Keratinocyte (primary cell): ENCODE results near the gene AFAP1L1.

ENCODE experiments used
- CTCF ChIP-seq, 3 experiments: IDR thresholded peaks in 1 of 3; conservative IDR thresholded peaks in 1 of 3; optimal IDR thresholded peaks in 1 of 3; 2 replicates in 2 of 3; 3 replicates in 1 of 3; pipeline versions ENCODE3 to v1.5.1; 2011; ENCODE audit warnings: low read length in 3 of 3, mild to moderate bottlenecking in 3 of 3, moderate library complexity in 2 of 3, control low read depth in 1 of 3, inconsistent platforms in 1 of 3; ENCODE audit not compliant: insufficient read depth in 2 of 3; ENCODE audit errors: extremely low read depth in 1 of 3
- EZH2 ChIP-seq: IDR thresholded peaks from one replicate; pipeline ENCODE4 v1.6.1; 2012; ENCODE audit warnings: inconsistent platforms, mild to moderate bottlenecking, low read length, moderate library complexity

GRCh38 chr5:149360272-149360671 lies 88.6 kb downstream of the AFAP1L1 start:
- TF ChIP-seq CTCF (optimal IDR thresholded peaks at IDR 0.05 in 1 of 3, IDR thresholded peaks at IDR 0.05 in 1 of 3, conservative IDR thresholded peaks at IDR 0.05 in 1 of 3; ENCODE audit: extremely low read depth in 1 of 3, insufficient read depth in 2 of 3, low read length in 3 of 3) (no peak), EZH2 (no peak)
